Psoas muscle (tissue), 8 donors: ENCODE measurements around the gene LIPT1. TPM values are rescaled to one million over a fixed set of nuclear protein-coding genes. Genes with fewer than 3 reads are reported as not detected.
A peak's percentile ranks its signal among the peaks of the same experiment; 100 is the strongest.

Experiments
- ATAC-seq, 4 donors: fragments of 200-7000 bp; cut with Tn5 transposase; one replicate each; pipeline ENCODE4 v1.9.1; 2020; ENCODE audit warnings: moderate library complexity in 3 of 4, mild to moderate bottlenecking in 2 of 4
- DNase-seq, 2 donors: peaks; one replicate each; pipeline ENCODE4 v3.0.0-alpha.2; 2020
- H3K27ac ChIP-seq: fragments of 200-600 bp; one replicate; pipeline ENCODE4 v1.8.0; 2022
- H3K27me3 ChIP-seq, 3 donors: fragments of 200-600 bp in 1 of 3; one replicate each; pipeline versions ENCODE4 v1.6.1 to v1.8.0; 2013 to 2022; ENCODE audit warnings: low read length in 2 of 3, mild to moderate bottlenecking in 2 of 3, moderate library complexity in 1 of 3; ENCODE audit not compliant: insufficient read depth in 3 of 3
- H3K36me3 ChIP-seq, 2 donors: fragments of 200-600 bp in 1 of 2; one replicate each; pipeline versions ENCODE4 v1.6.1 to v1.8.0; 2013 to 2022; ENCODE audit warnings: low read depth in 1 of 2, mild to moderate bottlenecking in 1 of 2, moderate library complexity in 1 of 2; ENCODE audit not compliant: insufficient read depth in 1 of 2
- H3K4me1 ChIP-seq: fragments of 200-600 bp; one replicate; pipeline ENCODE4 v1.8.0; 2022
- H3K4me3 ChIP-seq: fragments of 200-600 bp; one replicate; pipeline ENCODE4 v1.8.0; 2022; ENCODE audit warnings: mild to moderate bottlenecking
- H3K9me3 ChIP-seq: fragments of 200-600 bp; one replicate; pipeline ENCODE4 v1.8.0; 2022
- WGBS, 3 donors: extraction: QIAGEN DNeasy Blood & Tissue Kit; methylation state at CpG; one replicate each; pipeline versions ENCODE4 v1.1.6 to v1.1.7; 2013; 5-methylcytosine and 5-hydroxymethylcytosine counted together
- intact Hi-C, 2 donors: fragments of 100-400 bp; cut with DNase I; formaldehyde crosslinking; loops; one replicate each; pipeline versions ENCODE4 v1.11.0 to v1.14.2; 2022
- polyA plus RNA-seq, 3 donors: library from polyadenylated mRNA; stranded (reverse); fragments of 200-250 nt; gene quantifications; one replicate each; pipeline ENCODE4 v1.2.3, GENCODE V29; 2013
- total RNA-seq, 4 donors: library from RNA; stranded (reverse); fragmentation: NEBNext Ultra II Directional in 2 of 4; extraction: Animal tissue kit (Norgen Biotek cat#: 25700) in 2 of 4; gene quantifications; one replicate each; pipeline versions ENCODE4 v1.2.1 to v1.2.4, GENCODE V29; 2021 to 2023
- TF ChIP-seq, protein P1 (sequence below): fragments of 200-600 bp; IDR thresholded peaks from one replicate; pipeline ENCODE4 v1.8.0; 2022; ENCODE audit warnings: antibody characterized with exemption
- donor health status: healthy with polysubstance abuse.
- donor health status: DM: no; HTN: no; CAD: no; lungs with moderate emphysema.
- donor health status: Bipolar disorder and iron deficiency.
- donor health status: healthy.
- donor health status: DM: yes; HTN: yes; CAD: no.
- donor health status: DM: no; HTN: no; CAD: no.
- donor health status: DM: no; HTN: no; CAD: no.
- donor health status: DM: yes; HTN: yes; CAD: no.

LIPT1 gene
- total and polyA plus RNA-seq, 7 donors: 6.7 to 11.3 (median 8.9) TPM

DNA sequence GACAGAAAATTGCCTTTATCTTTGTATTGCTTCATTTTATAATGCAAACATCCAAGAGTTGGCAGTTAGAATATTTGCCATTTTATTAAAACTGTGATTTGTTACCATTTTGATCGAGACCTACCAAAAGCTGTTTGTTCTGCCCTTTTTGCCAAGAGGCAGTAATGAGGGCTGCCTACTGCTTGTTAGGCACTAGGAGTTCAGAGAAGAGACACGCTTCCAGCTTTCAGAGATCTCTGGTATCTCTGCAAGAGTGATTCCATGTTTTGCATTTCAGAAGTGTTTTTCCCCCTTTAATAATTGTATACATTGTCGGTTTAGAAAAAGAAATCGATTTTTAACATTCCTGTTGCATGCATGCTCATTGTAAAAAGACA lies 26.8 kb downstream of the LIPT1 start:
- Histone ChIP-seq H3K4me3 (peak overlapping the region; percentile 88), H3K27me3 (no peaks in the 10 kb centered on the region), H3K36me3 (peaks cover 0 to 3% of the 10 kb centered on the region in 2 donors), H3K4me1 (peaks cover 31% of the 10 kb centered on the region), H3K9me3 (no peaks in the 10 kb centered on the region), H3K27ac (peak overlapping the region; percentile 71)
- intact Hi-C loops: loop anchor here (2.0 to 10.0 kb wide), 2 partner anchors 153 to 155 kb away; partner anchors contain the start of genes EIF5B (in 2 of the 2) and TXNDC9 (in 2 of the 2)
- ATAC-seq (no peak), DNase-seq (no peak)
- TF ChIP-seq, protein P1, sequence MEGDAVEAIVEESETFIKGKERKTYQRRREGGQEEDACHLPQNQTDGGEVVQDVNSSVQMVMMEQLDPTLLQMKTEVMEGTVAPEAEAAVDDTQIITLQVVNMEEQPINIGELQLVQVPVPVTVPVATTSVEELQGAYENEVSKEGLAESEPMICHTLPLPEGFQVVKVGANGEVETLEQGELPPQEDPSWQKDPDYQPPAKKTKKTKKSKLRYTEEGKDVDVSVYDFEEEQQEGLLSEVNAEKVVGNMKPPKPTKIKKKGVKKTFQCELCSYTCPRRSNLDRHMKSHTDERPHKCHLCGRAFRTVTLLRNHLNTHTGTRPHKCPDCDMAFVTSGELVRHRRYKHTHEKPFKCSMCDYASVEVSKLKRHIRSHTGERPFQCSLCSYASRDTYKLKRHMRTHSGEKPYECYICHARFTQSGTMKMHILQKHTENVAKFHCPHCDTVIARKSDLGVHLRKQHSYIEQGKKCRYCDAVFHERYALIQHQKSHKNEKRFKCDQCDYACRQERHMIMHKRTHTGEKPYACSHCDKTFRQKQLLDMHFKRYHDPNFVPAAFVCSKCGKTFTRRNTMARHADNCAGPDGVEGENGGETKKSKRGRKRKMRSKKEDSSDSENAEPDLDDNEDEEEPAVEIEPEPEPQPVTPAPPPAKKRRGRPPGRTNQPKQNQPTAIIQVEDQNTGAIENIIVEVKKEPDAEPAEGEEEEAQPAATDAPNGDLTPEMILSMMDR: no peak
- 3 to 7% (median 7%) methylated on average over 4 of the region's 4 CpGs for whole genome bisulfite sequencing, 3 donors

GRCh38 chr2:99183025-99183424 lies 28.3 kb downstream of the LIPT1 start:
- H3K27me3 ChIP-seq: no peaks in the 10 kb centered on the region
- intact Hi-C loops: loop anchor here in 1 of 2 donors (10.0 kb wide), 1 partner anchor 152 kb away; the partner anchor contains the start of genes EIF5B and TXNDC9
- DNase-seq: no peak

DNA sequence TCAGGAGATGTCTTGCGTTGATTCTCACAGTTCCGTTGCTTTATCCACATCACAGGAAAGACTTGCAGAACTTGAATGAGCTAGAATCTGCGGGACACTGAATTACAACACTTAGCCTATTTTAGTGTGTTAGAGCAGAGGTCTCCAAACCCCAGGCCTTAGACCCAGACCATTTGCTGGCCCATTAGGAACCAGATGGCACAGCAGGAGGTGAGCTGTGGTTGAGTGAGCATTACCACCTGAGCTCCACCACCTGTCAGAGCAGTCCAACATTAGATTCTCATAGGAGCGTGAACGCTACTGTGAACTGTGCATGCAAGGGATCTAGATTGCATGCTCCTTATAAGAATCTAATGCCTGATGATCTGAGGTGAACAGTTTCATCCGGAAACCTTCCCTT lies 30.0 kb downstream of the LIPT1 start:
- H3K36me3 ChIP-seq: peaks cover 0 to 25% of the 10 kb centered on the region in 2 donors
- DNase-seq: no peak
- no peaks in the 10 kb centered on the region for H3K27me3 ChIP-seq
- 55 to 79% (median 61%) methylated on average over 6 of the region's 6 CpGs for WGBS, 3 donors
- no peaks in the 10 kb centered on the region for H3K9me3 ChIP-seq
- ATAC-seq: no peak
- peaks cover 25% of the 10 kb centered on the region for H3K4me1 ChIP-seq
- TF ChIP-seq, protein P1: no peak
- H3K27ac ChIP-seq: no peak overlapping the region
- intact Hi-C loops: loop anchor here in 1 of 2 donors (10.0 kb wide), 1 partner anchor 150 kb away; the partner anchor contains the start of genes EIF5B and TXNDC9
- no peak overlapping the region for H3K4me3 ChIP-seq

More at GRCh38 chr2:99183025-99183424, 28.3 kb downstream of the LIPT1 start:
- Histone ChIP-seq H3K36me3 (peaks cover 0 to 7% of the 10 kb centered on the region in 2 donors), H3K4me1 (peaks cover 31% of the 10 kb centered on the region), H3K9me3 (no peaks in the 10 kb centered on the region), H3K27ac (no peak overlapping the region), H3K4me3 (no peak overlapping the region)
- no peak for ATAC-seq
- TF ChIP-seq, protein P1: no peak
- 78 to 87% (median 84%) methylated on average over 3 of the region's 3 CpGs for WGBS, 3 donors

GRCh38 chr2:99187011-99187410 lies 32.2 kb downstream of the LIPT1 start:
- ATAC-seq (no peak), DNase-seq (no peak)
- peaks cover 0 to 36% of the 10 kb centered on the region in 2 donors for H3K36me3 ChIP-seq
- H3K27ac ChIP-seq: no peak overlapping the region
- H3K4me1 ChIP-seq: peaks cover 17% of the 10 kb centered on the region
- TF ChIP-seq, protein P1: no peak
- no peak overlapping the region for H3K4me3 ChIP-seq
- H3K27me3 ChIP-seq: no peaks in the 10 kb centered on the region
- H3K9me3 ChIP-seq: no peaks in the 10 kb centered on the region
- intact Hi-C loops: loop anchor here in 1 of 2 donors (10.0 kb wide), 1 partner anchor 148 kb away; the partner anchor contains the start of genes EIF5B and TXNDC9

DNA sequence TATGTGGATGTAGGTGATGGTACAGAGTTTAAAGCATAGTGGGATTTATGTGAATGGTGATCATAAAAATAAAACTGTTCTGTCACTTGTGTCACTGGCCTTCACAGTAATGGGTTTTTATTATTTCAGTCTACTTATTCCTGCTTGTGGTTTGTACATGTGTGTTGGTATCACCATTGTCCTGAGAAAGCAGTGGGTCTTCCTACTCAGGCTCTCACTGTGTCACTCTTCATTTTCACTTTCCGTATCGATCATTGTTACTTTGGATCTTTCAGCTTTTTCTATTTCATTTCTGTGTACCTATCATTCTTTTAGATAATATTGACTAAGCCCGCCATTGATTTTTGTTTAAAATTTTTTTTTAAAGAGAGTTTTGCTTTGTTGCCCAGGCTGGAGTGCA lies 33.6 kb downstream of the LIPT1 start:
- TF ChIP-seq, protein P1: no peak

More for the DNA sequence above, 33.6 kb downstream of the LIPT1 start:
- WGBS, 3 donors: 95 to 97% (median 97%) methylated on average over 3 of the region's 3 CpGs
- Histone ChIP-seq H3K27ac (no peak overlapping the region), H3K4me3 (no peak overlapping the region), H3K36me3 (peaks cover 0 to 50% of the 10 kb centered on the region in 2 donors), H3K4me1 (peaks cover 9% of the 10 kb centered on the region), H3K27me3 (no peaks in the 10 kb centered on the region), H3K9me3 (no peaks in the 10 kb centered on the region)
- ATAC-seq (no peak), DNase-seq (no peak)
- intact Hi-C loops: loop anchor here in 1 of 2 donors (10.0 kb wide), 1 partner anchor 146 kb away; the partner anchor contains the start of genes EIF5B and TXNDC9
